ENCODE data around the gene COL15A1. TPM values are rescaled to one million over a fixed set of nuclear protein-coding genes. Genes with fewer than 3 reads are reported as not detected.

Gene COL15A1
- total and polyA plus RNA-seq, 2 donors (not counting 1 experiment from before 2014, with no cell fraction given), result not detected

DNA sequence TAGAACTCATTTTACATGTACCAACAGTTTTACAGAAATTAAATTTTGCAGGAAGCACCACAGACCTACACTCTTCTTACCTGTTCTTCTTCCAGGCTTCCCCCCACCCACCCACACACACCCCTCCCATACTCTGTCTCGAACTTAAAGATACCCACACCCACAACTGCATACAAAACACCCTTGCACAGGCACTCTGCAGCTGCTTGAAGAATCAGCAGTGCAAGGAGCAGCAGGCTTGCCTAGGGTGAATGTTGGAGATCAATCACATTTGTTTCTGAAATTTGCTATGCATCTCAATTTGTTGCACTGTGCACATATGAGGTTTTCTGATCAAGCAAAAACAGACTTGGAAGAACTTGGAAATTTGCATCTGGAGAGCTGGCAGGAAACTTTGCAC, 83.7 kb downstream of the COL15A1 start:
- Histone ChIP-seq H2AFZ (ENCODE audit: insufficient read depth, low read depth, low read length, poor library complexity, severe bottlenecking) (no peak overlapping the region), H3K4me1 (ENCODE audit: control insufficient read depth in 2 of 2, insufficient read depth in 2 of 2, low read length in 2 of 2) (no peaks in the 10 kb centered on the region), H3K36me3 (replicated peaks in 1 of 2; ENCODE audit: control extremely low read depth in 1 of 2, control insufficient read depth in 1 of 2, extremely low read depth in 1 of 2, insufficient read depth in 2 of 2, low read length in 1 of 2) (no peaks in the 10 kb centered on the region), H3K4me2 (replicated peaks; ENCODE audit: low read depth, low read length, poor library complexity, severe bottlenecking) (no peak overlapping the region), H3K27me3 (replicated peaks in 1 of 4; ENCODE audit: control extremely low read depth in 1 of 4, control insufficient read depth in 3 of 4, insufficient read depth in 4 of 4, low read length in 3 of 4) (no peaks in the 10 kb centered on the region), H3K9me3 (ENCODE audit: control extremely low read depth in 1 of 3, control insufficient read depth in 2 of 3, insufficient read depth in 1 of 3, low read length in 2 of 3) (no peaks in the 10 kb centered on the region), H3K4me3 (ENCODE audit: control extremely low read depth in 1 of 5, extremely low read depth in 1 of 5, insufficient read depth in 1 of 5, low read depth in 2 of 5, low read length in 4 of 5) (no peak overlapping the region), H3K27ac (ENCODE audit: low read length in 2 of 2) (no peak overlapping the region), H3K79me2 (ENCODE audit: control insufficient read depth, insufficient read depth, low read length) (no peaks in the 10 kb centered on the region), H3K9ac (ENCODE audit: low read length) (no peak overlapping the region), H4K20me1 (ENCODE audit: control insufficient read depth, insufficient read depth, low read length, poor library complexity, severe bottlenecking) (no peaks in the 10 kb centered on the region)
- WGBS (ENCODE audit: insufficient coverage), result no CpG with 5 or more reads among the region's 1 CpG
- Mint-ChIP-seq H3K27ac (no peak overlapping the region), H3K9me3 (ENCODE audit: insufficient read depth) (no peaks in the 10 kb centered on the region), H3K4me3 (no peak overlapping the region), H3K27me3 (no peaks in the 10 kb centered on the region), H3K4me1 (no peaks in the 10 kb centered on the region)
- no peak for ATAC-seq (ENCODE audit: low read depth)
- POLR2A ChIA-PET, result no interaction called here
- DNase-seq, result no peak
- CTCF ChIA-PET, result interaction anchor here (0.8 to 1.8 kb wide), 2 partner anchors 14 to 114 kb away, joined by 3 to 8 read pairs; no protein-coding TSS in a partner anchor
- no peak for TF ChIP-seq CTCF (IDR thresholded peaks at IDR 0.05)
- intact Hi-C loops (cut with micrococcal nuclease), result no loop called here

DNA sequence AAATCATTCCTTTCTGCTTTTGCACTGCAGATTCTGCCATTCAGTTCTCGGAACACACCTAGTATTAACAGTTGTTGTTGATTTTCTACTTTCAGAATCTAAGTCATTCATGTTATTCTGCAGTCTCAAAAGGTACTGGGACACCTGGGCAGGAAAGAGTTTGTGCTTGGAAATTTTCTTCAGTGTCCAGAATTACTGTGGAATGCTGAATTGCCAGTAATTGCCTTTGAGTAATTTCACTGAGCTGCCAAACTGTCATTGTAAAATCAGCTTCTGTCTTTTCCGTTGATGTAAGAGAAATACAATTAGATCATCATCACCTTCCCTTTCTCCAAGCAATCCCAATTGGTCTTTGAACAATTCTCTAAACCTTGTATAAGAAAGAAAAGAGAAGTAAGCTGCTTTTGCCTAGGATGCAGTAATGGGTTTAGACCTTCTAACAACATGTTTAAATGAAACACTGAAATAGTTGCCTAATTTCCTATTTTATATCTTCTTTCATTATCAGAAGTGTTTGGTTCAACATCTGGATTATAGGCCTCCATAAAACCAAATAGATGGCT, 85.5 kb downstream of the COL15A1 start:
- Histone ChIP-seq H3K79me2 (ENCODE audit: control insufficient read depth, insufficient read depth, low read length) (no peaks in the 10 kb centered on the region), H3K4me3 (ENCODE audit: control extremely low read depth in 1 of 5, extremely low read depth in 1 of 5, insufficient read depth in 1 of 5, low read depth in 2 of 5, low read length in 4 of 5) (no peak overlapping the region), H3K9ac (ENCODE audit: low read length) (no peak overlapping the region), H3K4me2 (replicated peaks; ENCODE audit: low read depth, low read length, poor library complexity, severe bottlenecking) (no peak overlapping the region), H3K4me1 (ENCODE audit: control insufficient read depth in 2 of 2, insufficient read depth in 2 of 2, low read length in 2 of 2) (no peaks in the 10 kb centered on the region), H3K9me3 (ENCODE audit: control extremely low read depth in 1 of 3, control insufficient read depth in 2 of 3, insufficient read depth in 1 of 3, low read length in 2 of 3) (no peaks in the 10 kb centered on the region), H4K20me1 (ENCODE audit: control insufficient read depth, insufficient read depth, low read length, poor library complexity, severe bottlenecking) (no peaks in the 10 kb centered on the region), H3K27ac (ENCODE audit: low read length in 2 of 2) (no peak overlapping the region), H2AFZ (ENCODE audit: insufficient read depth, low read depth, low read length, poor library complexity, severe bottlenecking) (no peak overlapping the region), H3K36me3 (replicated peaks in 1 of 2; ENCODE audit: control extremely low read depth in 1 of 2, control insufficient read depth in 1 of 2, extremely low read depth in 1 of 2, insufficient read depth in 2 of 2, low read length in 1 of 2) (no peaks in the 10 kb centered on the region), H3K27me3 (replicated peaks in 1 of 4; ENCODE audit: control extremely low read depth in 1 of 4, control insufficient read depth in 3 of 4, insufficient read depth in 4 of 4, low read length in 3 of 4) (no peaks in the 10 kb centered on the region)
- WGBS (ENCODE audit: insufficient coverage), result no CpG with 5 or more reads among the region's 2 CpGs
- CTCF ChIA-PET, result interaction anchor here (0.7 kb wide), 2 partner anchors 28 to 306 kb away, joined by 3 read pairs; no protein-coding TSS in a partner anchor
- no peak for ATAC-seq (ENCODE audit: low read depth)
- TF ChIP-seq CTCF (IDR thresholded peaks at IDR 0.05) (no peak), EZH2 (IDR thresholded peaks at IDR 0.05; ENCODE audit: borderline replicate concordance, insufficient read depth, low read depth, low read length, poor library complexity, severe bottlenecking) (no peak)
- intact Hi-C loops (cut with micrococcal nuclease), result no loop called here
- Mint-ChIP-seq H3K9me3 (ENCODE audit: insufficient read depth) (no peaks in the 10 kb centered on the region), H3K4me3 (no peak overlapping the region), H3K4me1 (peaks cover 2% of the 10 kb centered on the region), H3K27me3 (no peaks in the 10 kb centered on the region), H3K27ac (no peak overlapping the region)
- no peak for DNase-seq
- POLR2A ChIA-PET, result no interaction called here
